Duodenal mucosa (tissue), 2 donors: ENCODE results near the gene OR2W1.

Source experiments
- H3K27ac ChIP-seq: one replicate; pipeline ENCODE4 v1.7.0; 2013; ENCODE audit warnings: low read depth, low read length
- H3K27me3 ChIP-seq, 2 donors: one replicate each; pipeline ENCODE4 v1.7.0; 2013; ENCODE audit warnings: low read length in 2 of 2, control low read depth in 1 of 2; ENCODE audit not compliant: insufficient read depth in 2 of 2, control insufficient read depth in 1 of 2
- H3K36me3 ChIP-seq, 2 donors: one replicate each; pipeline ENCODE4 v1.7.0; 2013; ENCODE audit warnings: low read length in 2 of 2, control low read depth in 1 of 2; ENCODE audit not compliant: insufficient read depth in 2 of 2, control insufficient read depth in 1 of 2
- H3K4me1 ChIP-seq, 2 donors: one replicate each; pipeline ENCODE4 v1.7.0; 2013; ENCODE audit warnings: low read length in 2 of 2, control low read depth in 1 of 2; ENCODE audit not compliant: insufficient read depth in 2 of 2, control insufficient read depth in 1 of 2
- H3K4me3 ChIP-seq, 2 donors: one replicate each; pipeline ENCODE4 v1.7.0; 2013; ENCODE audit warnings: low read length in 2 of 2, low read depth in 1 of 2
- H3K9ac ChIP-seq, 2 donors: one replicate each; pipeline ENCODE4 v1.7.0; 2013; ENCODE audit warnings: low read length in 2 of 2, low read depth in 1 of 2
- H3K9me3 ChIP-seq, 2 donors: one replicate each; pipeline ENCODE4 v1.7.0; 2013; ENCODE audit warnings: low read length in 2 of 2, control low read depth in 1 of 2; ENCODE audit not compliant: control insufficient read depth in 1 of 2

OR2W1 gene

DNA sequence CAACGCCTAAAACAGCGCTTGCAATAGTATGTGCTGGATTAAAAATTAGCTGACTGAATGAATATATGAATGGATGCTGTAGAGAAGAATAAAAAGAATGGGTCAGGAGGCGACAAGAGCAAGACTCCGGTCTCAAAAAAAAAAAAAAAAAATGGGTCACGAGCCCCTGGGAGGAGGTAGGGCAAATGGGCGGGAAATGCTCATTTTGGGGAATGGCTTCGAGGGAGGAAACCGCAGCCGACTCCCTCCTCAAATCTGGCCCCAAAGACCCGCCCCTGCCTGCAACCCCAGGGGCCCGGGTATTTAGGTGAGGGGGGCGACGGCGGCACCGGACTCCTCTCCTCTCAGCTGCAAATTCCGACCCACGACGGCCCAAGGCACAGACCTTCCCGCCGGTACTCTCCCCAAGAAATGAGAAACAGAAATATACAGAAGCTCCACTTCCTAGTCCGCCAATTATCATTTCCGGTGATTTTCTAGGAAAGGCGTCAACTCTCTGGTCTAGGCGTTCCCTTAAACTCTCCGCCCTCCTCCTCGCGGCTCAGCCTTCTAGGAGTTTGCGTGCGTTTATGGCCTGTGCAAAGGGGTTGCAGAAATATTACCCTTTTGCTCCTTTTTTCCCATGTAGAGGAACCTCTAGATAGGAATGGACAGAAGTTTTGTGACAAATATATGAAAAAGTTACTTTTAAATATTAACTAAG is 39.6 kb downstream of the OR2W1 start, which contains the start of gene ZNF311:
Gene ZNF311 (minus strand): TSS at position 133 of the 703 bp plus-strand sequence. CDS start 1,361 bp downstream, outside the sequence.
- Histone ChIP-seq H3K27ac (no peak within 1 kb of the TSS), H3K4me3 (peak within 1 kb of the TSS; percentile 82 to 83), H3K9ac (peak within 1 kb of the TSS; percentile 34 to 36), H3K27me3 (peaks cover 0 to 7% of the 10 kb centered on the region in 2 donors), H3K9me3 (no peaks in the 10 kb centered on the region), H3K36me3 (no peaks in the 10 kb centered on the region), H3K4me1 (no peaks in the 10 kb centered on the region)

- H3K36me3 ChIP-seq = peaks cover 0 to 3% of the 10 kb centered on the region in 2 donors
- no peak overlapping the region for H3K9ac ChIP-seq
- H3K27ac ChIP-seq = no peak overlapping the region
- H3K4me1 ChIP-seq = no peaks in the 10 kb centered on the region
- no peaks in the 10 kb centered on the region for H3K27me3 ChIP-seq
- H3K4me3 ChIP-seq = no peak overlapping the region
- H3K9me3 ChIP-seq = peaks cover 6 to 14% of the 10 kb centered on the region in 2 donors
Observed at GRCh38 chr6:28996844-28997510, 48.0 kb downstream of the OR2W1 start.

DNA sequence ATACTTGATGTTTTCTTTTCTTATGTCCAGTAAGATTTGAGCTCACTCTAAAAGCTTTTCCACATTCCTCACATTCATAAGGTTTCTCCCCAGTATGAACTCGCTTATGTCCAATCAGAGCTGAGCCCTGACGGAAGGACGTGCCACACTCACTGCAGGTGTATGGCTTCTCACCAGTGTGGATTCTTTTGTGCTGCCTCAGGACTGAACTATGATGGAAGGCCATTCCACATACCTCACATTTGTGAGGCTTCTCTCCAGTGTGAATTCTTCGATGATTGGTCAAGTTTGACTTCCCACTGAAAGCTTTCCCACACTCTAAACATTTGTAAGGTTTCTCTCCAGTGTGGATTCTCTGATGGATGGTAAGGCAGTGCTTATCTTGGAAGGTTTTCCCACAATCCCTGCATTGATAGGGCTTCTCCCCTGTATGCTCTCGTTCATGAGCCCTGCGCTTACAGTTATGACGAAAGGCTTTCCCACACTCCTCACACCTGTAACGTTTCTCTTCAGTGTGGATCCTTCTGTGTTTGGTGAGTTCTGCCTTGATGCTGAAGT is 49.8 kb downstream of the OR2W1 start:
- Histone ChIP-seq H3K4me1 (no peaks in the 10 kb centered on the region), H3K4me3 (no peak overlapping the region), H3K27ac (no peak overlapping the region), H3K36me3 (peaks cover 0 to 3% of the 10 kb centered on the region in 2 donors), H3K9ac (no peak overlapping the region), H3K9me3 (peaks cover 6 to 14% of the 10 kb centered on the region in 2 donors), H3K27me3 (no peaks in the 10 kb centered on the region)
